Gastrocnemius medialis (tissue), 4 donors: ENCODE measurements around the gene TMEM213.

ENCODE experiments used
- CTCF ChIP-seq, 5 experiments: fragments of 450-650 bp in 3 of 5; fragments of 200-600 bp in 2 of 5; sonication (generic) in 2 of 5; IDR thresholded peaks in 4 of 5; conservative IDR thresholded peaks in 1 of 5; 1 replicate in 4 of 5; 2 replicates in 1 of 5; pipeline ENCODE4 v1.5.1; 2016 to 2019; ENCODE audit warnings: antibody characterized with exemption in 5 of 5, mild to moderate bottlenecking in 3 of 5, moderate library complexity in 3 of 5
- POLR2A ChIP-seq, 2 donors: fragments of 450-650 bp; IDR thresholded peaks; one replicate each; pipeline ENCODE4 v1.6.1; 2017; ENCODE audit warnings: antibody characterized with exemption in 2 of 2, mild to moderate bottlenecking in 2 of 2, moderate library complexity in 2 of 2

- TF ChIP-seq CTCF (IDR thresholded peaks at IDR 0.05 in 4 of 5, conservative IDR thresholded peaks at IDR 0.05 in 1 of 5), result no peak
- no peak for TF ChIP-seq POLR2A (IDR thresholded peaks at IDR 0.05)
These were observed 24.6 kb upstream of the TMEM213 start for GRCh38 chr7:138773176-138773575.
